Muscle of leg (tissue), 11 donors: ENCODE results near the gene ACSM2A. TPM values are rescaled to one million over a fixed set of nuclear protein-coding genes. Genes with fewer than 3 reads are reported as not detected.
"Not testable (repeated sequence)": the region's sequence is repeated elsewhere in the genome, so short reads cannot be mapped to it uniquely, and the experiment has no call there.

Source experiments
- DNase-seq: peaks from one replicate; pipeline ENCODE4 v3.0.0; 2013
- H3K27ac ChIP-seq: one replicate; pipeline ENCODE4 v1.5.1; 2013; ENCODE audit warnings: mild to moderate bottlenecking, low read length, control low read depth
- H3K27me3 ChIP-seq: one replicate; pipeline ENCODE4 v1.6.1; 2013; ENCODE audit warnings: low read length; ENCODE audit not compliant: control insufficient read depth, insufficient read depth
- H3K36me3 ChIP-seq: one replicate; pipeline ENCODE4 v1.6.1; 2013; ENCODE audit warnings: low read length; ENCODE audit not compliant: control insufficient read depth, insufficient read depth
- H3K4me1 ChIP-seq: one replicate; pipeline ENCODE4 v1.6.1; 2013; ENCODE audit warnings: low read length; ENCODE audit not compliant: control insufficient read depth, insufficient read depth
- H3K4me3 ChIP-seq: one replicate; pipeline ENCODE4 v1.5.1; 2013; ENCODE audit warnings: low read length, control low read depth
- H3K9me3 ChIP-seq: replicated peaks from 2 replicates; pipeline ENCODE4 v1.6.1; 2013; ENCODE audit warnings: low read depth, low read length; ENCODE audit not compliant: control insufficient read depth
- WGBS: methylation state at CpG from one replicate; pipeline ENCODE4 v1.1.5; 2013; ENCODE audit warnings: missing lambda C conversion rate; ENCODE audit not compliant: insufficient coverage; 5-methylcytosine and 5-hydroxymethylcytosine counted together
- polyA plus RNA-seq, 8 donors: library from polyadenylated mRNA; unstranded; fragments of 120-200 nt; gene quantifications; one replicate each; pipeline versions ENCODE4 v1.2.1 to v1.2.3, GENCODE V29; 2013; ENCODE audit warnings: inconsistent platforms in 1 of 8, low replicate concordance in 1 of 8; ENCODE audit not compliant: insufficient read length in 8 of 8, insufficient read depth in 1 of 8
- total RNA-seq: library from RNA; stranded (reverse); fragments of 120-200 nt; gene quantifications from one replicate; pipeline ENCODE4 v1.2.4, GENCODE V29; 2013

The ACSM2A gene
- total and polyA plus RNA-seq, 9 donors, result 0.09 to 0.61 (median 0.24) TPM

- H3K27ac ChIP-seq, H3K36me3 ChIP-seq, H3K9me3 ChIP-seq, H3K4me3 ChIP-seq, DNase-seq, H3K27me3 ChIP-seq, H3K4me1 ChIP-seq: not testable (repeated sequence)
- WGBS, result 88% methylated on average over 1 of the region's 1 CpG
Measured at GRCh38 chr16:20536669-20537068, 85.3 kb downstream of the ACSM2A start.

Other genes starting within 250 kb of the ACSM2A start
- not detected for gene GP2, start 124.0 kb upstream of the ACSM2A start, total RNA-seq
- gene GP2, start 124.0 kb upstream of the ACSM2A start, polyA plus RNA-seq, result under 1 TPM in 4 of 8 donors, not detected in 4; 0.05 to 0.19 (median 0.08) TPM
- gene UMOD, start 98.8 kb upstream of the ACSM2A start, total RNA-seq, result not detected
- not detected for gene UMOD, start 98.8 kb upstream of the ACSM2A start, polyA plus RNA-seq
- gene PDILT, start 46.8 kb upstream of the ACSM2A start, total RNA-seq, result not detected
- gene PDILT, start 46.8 kb upstream of the ACSM2A start, polyA plus RNA-seq, result not detected
- gene ACSM5, start 42.0 kb upstream of the ACSM2A start, total RNA-seq, result 0.18 TPM
- 1 to 10 TPM in 1 of 8 donors, under 1 TPM in 6, not detected in 1; 0.18 to 2.0 (median 0.45) TPM for gene ACSM5, start 42.0 kb upstream of the ACSM2A start, polyA plus RNA-seq
- gene ACSM2B, start 124.8 kb downstream of the ACSM2A start, total RNA-seq, result 0.18 TPM
- 1 to 10 TPM in 1 of 8 donors, under 1 TPM in 7; 0.11 to 1.1 (median 0.55) TPM for gene ACSM2B, start 124.8 kb downstream of the ACSM2A start, polyA plus RNA-seq
- 0.04 TPM for gene ACSM1, start 246.2 kb downstream of the ACSM2A start, total RNA-seq
- gene ACSM1, start 246.2 kb downstream of the ACSM2A start, polyA plus RNA-seq, result under 1 TPM in 3 of 8 donors, not detected in 5; 0.10 to 0.20 (median 0.16) TPM